ENCODE data around the gene MED12L.

GRCh38 chr3:151479452-151479851 lies 394.0 kb downstream of the MED12L start:
- TF ChIP-seq CTCF (conservative IDR thresholded peaks at IDR 0.05): no peak
- no peak for TF ChIP-seq EZH2 (IDR thresholded peaks at IDR 0.05; ENCODE audit: low read depth)
